GM19099 (cell line): Measurements from ENCODE around the gene CHEK2.
"Not testable (repeated sequence)": the region's sequence is repeated elsewhere in the genome, so short reads cannot be mapped to it uniquely, and the experiment has no call there.

Source experiments
- POLR2A ChIP-seq: IDR thresholded peaks from 3 replicates; pipeline ENCODE4 v1.6.1; 2011; ENCODE audit warnings: low read depth; ENCODE audit not compliant: insufficient read length; ENCODE audit errors: extremely low read depth

Gene CHEK2

GRCh38 chr22:28711820-28712777 is 29.5 kb downstream of the CHEK2 start:
- no peak for TF ChIP-seq POLR2A

DNA sequence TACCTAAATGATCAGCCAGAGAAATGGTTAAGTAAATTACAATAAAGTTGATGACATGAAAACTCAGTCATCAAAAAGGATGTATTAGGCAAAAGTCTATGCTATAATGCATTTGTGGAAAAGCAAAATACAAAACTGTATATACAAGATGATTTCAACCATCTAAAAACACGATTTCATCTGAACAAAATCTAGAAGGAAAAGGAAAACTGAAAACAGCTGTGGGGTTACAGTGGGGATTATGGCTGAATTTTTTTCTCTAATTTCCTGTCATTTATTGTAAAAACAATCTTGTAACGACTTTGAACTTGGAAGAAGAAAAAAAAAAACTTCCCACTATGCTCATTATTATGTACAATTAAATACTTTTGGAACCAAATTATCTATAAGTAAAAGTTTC is 30.3 kb downstream of the CHEK2 start:
- no peak for TF ChIP-seq POLR2A

DNA sequence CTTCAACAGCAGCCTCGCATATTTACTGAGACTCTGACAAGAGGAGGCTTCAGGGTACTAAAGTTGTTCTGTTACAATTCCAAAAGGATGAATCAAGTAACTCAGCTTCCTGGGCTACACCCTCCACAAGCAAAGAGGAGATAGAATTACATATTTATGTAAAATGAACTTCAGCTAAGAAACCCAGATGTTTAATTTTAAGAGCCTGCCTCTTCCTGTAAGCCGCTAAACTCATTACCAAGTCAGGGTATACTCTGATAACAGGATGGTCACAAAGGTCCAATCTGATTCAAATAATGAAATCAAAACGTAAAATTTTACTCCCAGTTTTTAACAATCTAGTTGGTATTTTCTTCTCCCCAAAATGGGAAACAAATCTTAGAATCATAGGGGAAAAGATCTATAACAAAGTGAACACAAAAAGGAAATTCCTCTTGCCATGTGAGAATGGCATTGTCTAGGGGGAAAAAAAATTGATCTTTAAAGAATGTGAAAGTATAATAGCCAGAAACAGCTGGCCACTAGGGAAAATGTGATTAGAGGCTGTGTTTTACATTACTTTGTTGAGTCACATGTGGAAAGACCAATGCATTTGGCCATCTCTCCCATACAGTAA is 30.9 kb downstream of the CHEK2 start:
- TF ChIP-seq POLR2A, result no peak

DNA sequence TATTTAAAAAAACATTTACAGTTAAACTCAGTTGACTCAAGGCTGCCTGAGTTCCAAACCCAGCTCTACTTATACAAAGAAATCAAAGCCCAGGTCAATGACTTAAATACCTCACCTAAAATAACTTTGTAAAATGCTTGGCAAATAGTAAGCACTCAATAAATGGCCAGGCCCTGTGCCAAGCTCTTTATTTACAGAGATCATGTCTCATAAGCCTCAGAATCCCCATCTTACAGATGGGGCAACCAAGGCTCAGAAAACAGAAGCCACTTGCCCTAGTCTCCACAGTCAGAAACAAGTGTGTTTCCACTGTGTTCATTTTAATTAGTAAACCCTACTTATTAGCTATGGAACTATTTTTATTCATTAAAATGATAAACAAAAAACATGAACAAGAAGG is 31.5 kb downstream of the CHEK2 start:
- TF ChIP-seq POLR2A, result no peak

GRCh38 chr22:28706845-28707244 is 34.8 kb downstream of the CHEK2 start:
- no peak for TF ChIP-seq POLR2A

DNA sequence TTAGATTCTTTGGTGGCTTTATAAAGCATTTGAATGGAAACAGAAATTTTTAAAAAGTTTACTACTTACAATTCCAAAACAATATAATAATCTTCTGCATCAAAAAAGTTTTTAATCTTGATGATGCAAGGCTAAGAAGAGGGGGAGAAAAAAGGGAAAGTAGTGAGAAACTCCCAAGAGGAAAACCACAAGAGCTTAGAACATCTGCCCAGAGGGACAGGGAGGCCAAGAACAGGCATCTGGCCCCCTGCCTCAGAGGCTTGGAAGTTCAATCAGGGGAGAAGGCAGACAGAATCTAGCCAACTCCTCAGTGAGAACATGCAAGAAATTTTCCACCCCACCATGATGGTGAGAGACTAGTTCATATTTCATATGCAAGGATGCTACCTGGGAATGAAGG is 38.2 kb downstream of the CHEK2 start:
- no peak for TF ChIP-seq POLR2A

DNA sequence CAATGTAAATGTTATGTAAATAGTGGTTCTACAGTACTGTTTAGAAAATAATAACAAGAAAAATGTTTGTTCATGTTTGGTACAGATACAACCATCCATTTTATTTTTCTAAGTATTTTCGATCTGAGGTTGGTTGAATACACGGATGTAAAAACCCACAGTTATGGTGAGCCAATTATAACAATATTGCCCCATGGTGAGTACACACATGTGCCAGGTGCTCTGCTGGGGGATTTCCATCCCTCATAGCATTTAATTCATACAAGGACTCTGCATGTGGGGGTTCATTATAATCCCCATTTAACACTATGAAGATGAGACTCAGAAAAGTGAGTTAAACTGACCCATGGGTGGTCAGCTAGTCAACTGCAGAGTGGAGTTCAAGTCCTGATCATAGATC is 38.7 kb downstream of the CHEK2 start:
- TF ChIP-seq POLR2A, result no peak

DNA sequence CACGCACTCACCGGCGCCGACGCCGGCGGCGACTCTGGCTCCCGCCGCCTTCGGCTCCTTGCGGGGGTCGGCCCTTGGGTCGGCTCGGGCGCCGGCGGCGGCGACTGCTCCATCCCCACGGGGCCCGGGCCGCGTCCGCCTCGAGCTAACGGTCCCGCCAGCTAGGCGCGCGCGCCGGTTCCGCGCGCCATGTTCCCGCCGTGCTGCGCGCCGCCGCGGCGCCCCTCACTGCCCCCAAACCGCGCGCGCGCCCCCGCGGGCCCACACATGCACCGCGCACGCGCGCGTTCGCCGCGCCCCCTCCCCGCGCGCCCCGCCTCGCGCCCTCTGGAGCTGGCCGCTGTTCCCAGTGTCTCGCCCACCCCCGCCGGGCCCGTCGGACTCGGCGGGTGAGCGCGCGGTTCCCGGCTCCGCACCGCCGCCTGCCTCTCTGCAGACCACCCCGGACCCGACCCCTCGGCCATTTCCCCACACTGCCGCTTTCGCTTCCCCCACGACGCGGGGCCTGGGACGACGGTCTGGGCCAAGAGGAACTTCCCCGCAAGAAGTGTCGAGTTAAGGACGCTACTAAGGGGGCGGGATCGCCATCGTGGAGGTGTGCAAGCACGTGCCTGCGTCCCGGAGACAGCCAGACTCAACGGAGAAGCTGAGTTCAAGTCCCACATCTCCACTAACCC is 61.9 kb downstream of the CHEK2 start, which contains the start of gene TTC28:
TTC28 (minus strand) TSS at position 230 of the 677 bp plus-strand sequence; CDS start at position 113, 117 bp downstream.
- TF ChIP-seq POLR2A, result not testable (repeated sequence)

GRCh38 chr22:28674121-28674563 is 67.5 kb downstream of the CHEK2 start:
- TF ChIP-seq POLR2A, result no peak

- TF ChIP-seq POLR2A, result no peak
Observed at GRCh38 chr22:28670756-28671155, 70.9 kb downstream of the CHEK2 start.

GRCh38 chr22:28670161-28670560 is 71.5 kb downstream of the CHEK2 start:
- no peak for TF ChIP-seq POLR2A

- no peak for TF ChIP-seq POLR2A
Observed at GRCh38 chr22:28669387-28669786, 72.2 kb downstream of the CHEK2 start.

- TF ChIP-seq POLR2A, result no peak
Observed at GRCh38 chr22:28658448-28658847, 83.2 kb downstream of the CHEK2 start.

DNA sequence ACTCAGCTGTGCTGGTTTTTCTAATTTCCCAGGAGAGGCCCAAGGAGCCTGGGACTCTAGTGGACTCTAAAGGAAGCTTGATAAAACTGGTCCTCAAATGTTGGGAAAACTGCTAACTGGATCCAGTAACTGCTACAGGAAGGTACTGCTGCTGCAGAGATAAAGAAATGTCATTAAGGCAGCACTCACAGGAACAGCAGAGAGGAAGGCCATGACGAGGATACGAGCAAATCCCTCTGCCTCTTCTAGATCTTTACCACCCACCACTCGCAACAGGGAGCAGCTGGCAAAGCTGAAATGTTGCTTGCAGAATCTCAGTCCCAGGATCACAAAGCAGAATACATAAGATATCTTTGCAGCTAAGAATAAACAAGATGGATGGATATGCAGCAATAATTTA is 85.4 kb downstream of the CHEK2 start:
- no peak for TF ChIP-seq POLR2A

DNA sequence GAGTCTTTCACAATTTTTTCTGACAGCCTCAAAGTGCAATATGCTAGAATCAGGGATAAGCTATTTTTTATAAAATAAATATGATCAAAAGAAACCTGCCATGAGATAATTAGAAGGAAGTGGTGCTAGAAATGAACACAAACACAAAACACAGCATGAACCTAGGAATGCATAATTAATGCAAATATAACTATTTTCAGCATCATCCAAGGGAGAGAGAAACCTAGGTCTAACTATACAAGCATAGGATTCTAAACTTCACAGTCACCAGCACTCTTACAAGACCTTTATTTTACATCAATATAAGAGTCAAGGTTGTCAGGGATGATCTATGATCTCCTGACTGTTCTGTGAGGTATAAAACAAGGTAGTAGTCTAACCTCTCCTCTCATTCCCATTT is 91.2 kb downstream of the CHEK2 start:
- no peak for TF ChIP-seq POLR2A
